Smooth muscle cell (in vitro differentiated cells): ENCODE data around the gene CYP1B1. TPM values are rescaled to one million over a fixed set of nuclear protein-coding genes. Genes with fewer than 3 reads are reported as not detected.

Source experiments
- DNase-seq: peaks from one replicate; lab custom pipeline; 2025; ENCODE audit not compliant: unreplicated experiment; lab: John Stamatoyannopoulos, UW
- H2AFZ ChIP-seq: fragments of 200-600 bp; sonication (generic); 2 replicates; pipeline ENCODE4 v1.6.0; 2016; ENCODE audit warnings: antibody characterized with exemption, low read depth, mild to moderate bottlenecking
- H3F3A ChIP-seq: fragments of 200-600 bp; sonication (generic); 2 replicates; pipeline ENCODE4 v1.6.0; 2017; ENCODE audit warnings: antibody characterized with exemption, low read depth
- H3K27ac ChIP-seq: fragments of 200-600 bp; sonication (generic); 2 replicates; pipeline ENCODE4 v1.5.1; 2016; ENCODE audit warnings: low read depth, mild to moderate bottlenecking
- H3K27me3 ChIP-seq: fragments of 200-600 bp; sonication (generic); 2 replicates; pipeline ENCODE4 v1.6.1; 2016; ENCODE audit warnings: low read depth, mild to moderate bottlenecking
- H3K36me3 ChIP-seq: fragments of 200-600 bp; sonication (generic); 2 replicates; pipeline ENCODE4 v1.5.1; 2016; ENCODE audit warnings: low read depth
- H3K4me1 ChIP-seq: fragments of 200-600 bp; sonication (generic); 2 replicates; pipeline ENCODE4 v1.5.1; 2016; ENCODE audit warnings: low read depth
- H3K4me2 ChIP-seq: fragments of 200-600 bp; sonication (generic); 2 replicates; pipeline ENCODE4 v1.6.0; 2016; ENCODE audit warnings: mild to moderate bottlenecking
- H3K4me3 ChIP-seq: fragments of 200-600 bp; sonication (generic); 2 replicates; pipeline ENCODE4 v1.5.1; 2016; ENCODE audit warnings: mild to moderate bottlenecking
- H3K79me2 ChIP-seq: fragments of 200-600 bp; sonication (generic); 2 replicates; pipeline ENCODE4 v1.6.0; 2016; ENCODE audit warnings: low read depth, mild to moderate bottlenecking
- H3K9ac ChIP-seq: fragments of 200-600 bp; sonication (generic); 2 replicates; pipeline ENCODE4 v1.6.0; 2016; ENCODE audit warnings: low read depth
- H3K9me3 ChIP-seq: fragments of 200-600 bp; sonication (generic); replicated peaks from 2 replicates; pipeline ENCODE4 v1.5.1; 2016; ENCODE audit warnings: low read depth
- H4K20me1 ChIP-seq: fragments of 200-600 bp; sonication (generic); 2 replicates; pipeline ENCODE4 v1.6.0; 2016; ENCODE audit warnings: low read depth
- CTCF ChIP-seq: fragments of 200-600 bp; sonication (generic); IDR thresholded peaks from 2 replicates; pipeline ENCODE4 v1.5.1; 2017; ENCODE audit warnings: borderline replicate concordance, mild to moderate bottlenecking, antibody characterized with exemption; ENCODE audit not compliant: insufficient read depth, poor library complexity, severe bottlenecking
- WGBS: methylation state at CpG from one replicate; pipeline ENCODE4 v1.1.7; 2016; ENCODE audit warnings: low lambda C conversion rate; 5-methylcytosine and 5-hydroxymethylcytosine counted together
- polyA plus RNA-seq: library from polyadenylated mRNA; unstranded; fragments of >200 nt; fragmentation: Nextera tagmentation; extraction: Ambion mirVana; gene quantifications from 2 replicates; pipeline ENCODE4 v1.2.1, GENCODE V29; 2016
- total RNA-seq: library from RNA; depleted of rRNA; stranded (reverse); fragments of >200 nt; gene quantifications from 2 replicates; pipeline ENCODE4 v1.2.3, GENCODE V29; 2014

The CYP1B1 gene
- total and polyA plus RNA-seq, 2 experiments from 2014 or later = 23.2 to 47.7 TPM

- peak overlapping the region; percentile 53 for H3K4me3 ChIP-seq
- peak overlapping the region; percentile 91 for H3K27ac ChIP-seq
- H3F3A ChIP-seq = peaks cover 10% of the 10 kb centered on the region
- H3K9ac ChIP-seq = peak overlapping the region; percentile 86
- H2AFZ ChIP-seq = peak overlapping the region; percentile 6
- H3K9me3 ChIP-seq = no peaks in the 10 kb centered on the region
- peaks cover 38% of the 10 kb centered on the region for H3K27me3 ChIP-seq
- peaks cover 12% of the 10 kb centered on the region for H3K4me1 ChIP-seq
- no peaks in the 10 kb centered on the region for H3K36me3 ChIP-seq
- H4K20me1 ChIP-seq = no peaks in the 10 kb centered on the region
- peaks cover 9% of the 10 kb centered on the region for H3K79me2 ChIP-seq
- peak overlapping the region; percentile 84 for H3K4me2 ChIP-seq
- TF ChIP-seq CTCF = peak; percentile 37
- 1% methylated on average over 59 of the region's 76 CpGs for WGBS
- peak; percentile 88 for DNase-seq
Measured at GRCh38 chr2:38076710-38077430, 919 bp upstream of the CYP1B1 start.

- no peak for DNase-seq
- TF ChIP-seq CTCF = no peak
- Histone ChIP-seq H3K27me3 (peaks cover 38% of the 10 kb centered on the region), H3K4me3 (peak overlapping the region; percentile 53), H3K4me1 (peaks cover 12% of the 10 kb centered on the region), H3K9ac (peak overlapping the region; percentile 86), H3F3A (peaks cover 10% of the 10 kb centered on the region), H3K79me2 (peaks cover 9% of the 10 kb centered on the region), H3K4me2 (peak overlapping the region; percentile 84), H3K36me3 (no peaks in the 10 kb centered on the region), H3K9me3 (no peaks in the 10 kb centered on the region), H2AFZ (peak overlapping the region; percentile 6), H3K27ac (peak overlapping the region; percentile 91), H4K20me1 (no peaks in the 10 kb centered on the region)
- WGBS = under 1% methylated on average over 46 of the region's 51 CpGs
Measured at GRCh38 chr2:38076152-38076709, 280 bp upstream of the CYP1B1 start.

- H3K4me3 ChIP-seq = peak overlapping the region; percentile 53
Measured at GRCh38 chr2:38074764-38075506, 1.0 kb downstream of the CYP1B1 start.

More at GRCh38 chr2:38074764-38075506, 1.0 kb downstream of the CYP1B1 start:
- Histone ChIP-seq H3K27ac (peak overlapping the region; percentile 91), H3K9ac (peak overlapping the region; percentile 86), H4K20me1 (no peaks in the 10 kb centered on the region), H3K79me2 (peaks cover 9% of the 10 kb centered on the region), H3K4me2 (peak overlapping the region; percentile 84), H3K4me1 (peaks cover 12% of the 10 kb centered on the region), H2AFZ (no peak overlapping the region), H3K27me3 (peaks cover 38% of the 10 kb centered on the region), H3K36me3 (no peaks in the 10 kb centered on the region), H3F3A (peaks cover 10% of the 10 kb centered on the region), H3K9me3 (no peaks in the 10 kb centered on the region)
- DNase-seq = no peak
- TF ChIP-seq CTCF = no peak
- WGBS = 4% methylated on average over 80 of the region's 82 CpGs
